HG02571 (cell line): ENCODE results near the gene ADGRA1.
"Not testable (repeated sequence)": the region's sequence is repeated elsewhere in the genome, so short reads cannot be mapped to it uniquely, and the experiment has no call there.

Source experiments
- ATAC-seq: cut with Tn5 transposase; IDR thresholded peaks from one replicate; pipeline ENCODE4 v1.9.1; 2021; ENCODE audit warnings: mild to moderate bottlenecking, moderate library complexity; ENCODE audit not compliant: unreplicated experiment

ADGRA1 gene

GRCh38 chr10:133126431-133127290 is 38.9 kb downstream of the ADGRA1 start:
- ATAC-seq, result no peak

- ATAC-seq, result no peak
These were observed 39.8 kb downstream of the ADGRA1 start for GRCh38 chr10:133127291-133128125.

GRCh38 chr10:133128126-133129070 is 40.7 kb downstream of the ADGRA1 start:
- no peak for ATAC-seq

- ATAC-seq, result no peak
These were observed 41.5 kb downstream of the ADGRA1 start for GRCh38 chr10:133129071-133129858.

GRCh38 chr10:133129859-133130495 is 42.3 kb downstream of the ADGRA1 start:
- ATAC-seq, result no peak

- ATAC-seq, result no peak
These were observed 42.9 kb downstream of the ADGRA1 start for GRCh38 chr10:133130602-133131001.

- no peak for ATAC-seq
These were observed 43.3 kb downstream of the ADGRA1 start for GRCh38 chr10:133131053-133131452.

- ATAC-seq, result no peak
These were observed 44.2 kb downstream of the ADGRA1 start for GRCh38 chr10:133131734-133132472.

GRCh38 chr10:133132473-133133291 is 45.0 kb downstream of the ADGRA1 start:
- ATAC-seq, result no peak

GRCh38 chr10:133133471-133134231 is 45.9 kb downstream of the ADGRA1 start:
- ATAC-seq, result no peak

- no peak for ATAC-seq
These were observed 46.8 kb downstream of the ADGRA1 start for GRCh38 chr10:133134411-133135115.

GRCh38 chr10:133135116-133135465 is 47.4 kb downstream of the ADGRA1 start:
- ATAC-seq, result no peak

- not testable (repeated sequence) for ATAC-seq
These were observed 49.9 kb downstream of the ADGRA1 start for GRCh38 chr10:133137486-133138145.

- ATAC-seq, result no peak
These were observed 51.9 kb downstream of the ADGRA1 start for GRCh38 chr10:133139551-133140065.

GRCh38 chr10:133140417-133141143 is 52.9 kb downstream of the ADGRA1 start:
- no peak for ATAC-seq
